ENCODE data around the gene TNFRSF21.
"Not testable (repeated sequence)": the region's sequence is repeated elsewhere in the genome, so short reads cannot be mapped to it uniquely, and the experiment has no call there.

Gene TNFRSF21

GRCh38 chr6:47342824-47343223, 33.1 kb upstream of the TNFRSF21 start:
- Histone ChIP-seq H3K36me3 (replicated peaks) (no peaks in the 10 kb centered on the region), H3K27me3 (ENCODE audit: low read depth) (no peaks in the 10 kb centered on the region), H3K4me1 (no peaks in the 10 kb centered on the region), H3K9me3 (no peaks in the 10 kb centered on the region), H3K4me3 (no peak overlapping the region)
- in situ Hi-C loops (cut with MboI; ENCODE audit: low sequenced_read_pairs), result no loop called here
- DNase-seq (ENCODE audit: low spot score in 2 of 2), result no peak

GRCh38 chr6:47337519-47337918, 27.8 kb upstream of the TNFRSF21 start:
- Histone ChIP-seq H3K4me1 (no peaks in the 10 kb centered on the region), H3K27me3 (ENCODE audit: low read depth) (no peaks in the 10 kb centered on the region), H3K4me3 (no peak overlapping the region), H3K9me3 (no peaks in the 10 kb centered on the region), H3K36me3 (replicated peaks) (no peaks in the 10 kb centered on the region)
- in situ Hi-C loops (cut with MboI; ENCODE audit: low sequenced_read_pairs), result no loop called here
- no peak for DNase-seq (ENCODE audit: low spot score in 2 of 2)

- no peak overlapping the region for H3K4me3 ChIP-seq
- H3K9me3 ChIP-seq, result no peaks in the 10 kb centered on the region
- no peaks in the 10 kb centered on the region for H3K36me3 ChIP-seq (replicated peaks)
- no peaks in the 10 kb centered on the region for H3K27me3 ChIP-seq (ENCODE audit: low read depth)
- in situ Hi-C loops (cut with MboI; ENCODE audit: low sequenced_read_pairs), result no loop called here
- H3K4me1 ChIP-seq, result no peaks in the 10 kb centered on the region
- no peak for DNase-seq (ENCODE audit: low spot score in 2 of 2)
Measured at GRCh38 chr6:47336334-47336733, 26.6 kb upstream of the TNFRSF21 start.

- in situ Hi-C loops (cut with MboI; ENCODE audit: low sequenced_read_pairs), result no loop called here
- no peak overlapping the region for H3K4me3 ChIP-seq
- DNase-seq (ENCODE audit: low spot score in 2 of 2), result no peak
Measured at GRCh38 chr6:47335466-47335865, 25.8 kb upstream of the TNFRSF21 start.

GRCh38 chr6:47334334-47334733, 24.6 kb upstream of the TNFRSF21 start:
- DNase-seq (ENCODE audit: low spot score in 2 of 2), result no peak
- no peaks in the 10 kb centered on the region for H3K9me3 ChIP-seq
- no peaks in the 10 kb centered on the region for H3K4me1 ChIP-seq
- H3K36me3 ChIP-seq (replicated peaks), result no peaks in the 10 kb centered on the region
- no peak overlapping the region for H3K4me3 ChIP-seq
- in situ Hi-C loops (cut with MboI; ENCODE audit: low sequenced_read_pairs), result no loop called here
- H3K27me3 ChIP-seq (ENCODE audit: low read depth), result no peaks in the 10 kb centered on the region

More at GRCh38 chr6:47335466-47335865, 25.8 kb upstream of the TNFRSF21 start:
- Histone ChIP-seq H3K9me3 (no peaks in the 10 kb centered on the region), H3K36me3 (replicated peaks) (no peaks in the 10 kb centered on the region), H3K27me3 (ENCODE audit: low read depth) (no peaks in the 10 kb centered on the region), H3K4me1 (no peaks in the 10 kb centered on the region)

GRCh38 chr6:47328606-47329005, 18.9 kb upstream of the TNFRSF21 start:
- H3K9me3 ChIP-seq; H3K27me3 ChIP-seq (ENCODE audit: low read depth); DNase-seq (ENCODE audit: low spot score in 2 of 2); H3K36me3 ChIP-seq (replicated peaks); H3K4me1 ChIP-seq; H3K4me3 ChIP-seq; in situ Hi-C loops (cut with MboI; ENCODE audit: low sequenced_read_pairs): not testable (repeated sequence)

- H3K9me3 ChIP-seq; DNase-seq (ENCODE audit: low spot score in 2 of 2); H3K4me3 ChIP-seq; H3K27me3 ChIP-seq (ENCODE audit: low read depth); H3K4me1 ChIP-seq; in situ Hi-C loops (cut with MboI; ENCODE audit: low sequenced_read_pairs); H3K36me3 ChIP-seq (replicated peaks): not testable (repeated sequence)
Measured at GRCh38 chr6:47328139-47328538, 18.4 kb upstream of the TNFRSF21 start.

- Histone ChIP-seq H3K4me3 (no peak overlapping the region), H3K36me3 (replicated peaks) (no peaks in the 10 kb centered on the region), H3K27me3 (ENCODE audit: low read depth) (no peaks in the 10 kb centered on the region), H3K4me1 (no peaks in the 10 kb centered on the region), H3K9me3 (no peaks in the 10 kb centered on the region)
- in situ Hi-C loops (cut with MboI; ENCODE audit: low sequenced_read_pairs), result no loop called here
- no peak for DNase-seq (ENCODE audit: low spot score in 2 of 2)
Measured at GRCh38 chr6:47323887-47324286, 14.2 kb upstream of the TNFRSF21 start.

- H3K27me3 ChIP-seq (ENCODE audit: low read depth), result no peaks in the 10 kb centered on the region
- no peaks in the 10 kb centered on the region for H3K9me3 ChIP-seq
- in situ Hi-C loops (cut with MboI; ENCODE audit: low sequenced_read_pairs), result no loop called here
- H3K4me1 ChIP-seq, result no peaks in the 10 kb centered on the region
- H3K36me3 ChIP-seq (replicated peaks), result no peaks in the 10 kb centered on the region
- no peak for DNase-seq (ENCODE audit: low spot score in 2 of 2)
- H3K4me3 ChIP-seq, result no peak overlapping the region
Measured at GRCh38 chr6:47323321-47323720, 13.6 kb upstream of the TNFRSF21 start.

- Histone ChIP-seq H3K4me1 (no peaks in the 10 kb centered on the region), H3K27me3 (ENCODE audit: low read depth) (no peaks in the 10 kb centered on the region), H3K4me3 (no peak overlapping the region), H3K36me3 (replicated peaks) (no peaks in the 10 kb centered on the region), H3K9me3 (no peaks in the 10 kb centered on the region)
- DNase-seq (ENCODE audit: low spot score in 2 of 2), result no peak
- in situ Hi-C loops (cut with MboI; ENCODE audit: low sequenced_read_pairs), result no loop called here
Measured at GRCh38 chr6:47321577-47321976, 11.9 kb upstream of the TNFRSF21 start.

- Histone ChIP-seq H3K36me3 (replicated peaks) (no peaks in the 10 kb centered on the region), H3K9me3 (no peaks in the 10 kb centered on the region), H3K4me3 (no peak overlapping the region), H3K27me3 (ENCODE audit: low read depth) (no peaks in the 10 kb centered on the region), H3K4me1 (no peaks in the 10 kb centered on the region)
- in situ Hi-C loops (cut with MboI; ENCODE audit: low sequenced_read_pairs), result no loop called here
- no peak for DNase-seq (ENCODE audit: low spot score in 2 of 2)
Measured at GRCh38 chr6:47319867-47320266, 10.2 kb upstream of the TNFRSF21 start.

GRCh38 chr6:47319382-47319781, 9.7 kb upstream of the TNFRSF21 start:
- in situ Hi-C loops (cut with MboI; ENCODE audit: low sequenced_read_pairs), result no loop called here
- Histone ChIP-seq H3K36me3 (replicated peaks) (no peaks in the 10 kb centered on the region), H3K4me1 (no peaks in the 10 kb centered on the region), H3K9me3 (no peaks in the 10 kb centered on the region), H3K27me3 (ENCODE audit: low read depth) (no peaks in the 10 kb centered on the region), H3K4me3 (no peak overlapping the region)
- DNase-seq (ENCODE audit: low spot score in 2 of 2), result no peak

GRCh38 chr6:47318236-47318989, 8.7 kb upstream of the TNFRSF21 start:
- no peaks in the 10 kb centered on the region for H3K27me3 ChIP-seq (ENCODE audit: low read depth)
- H3K4me3 ChIP-seq, result no peak overlapping the region
- in situ Hi-C loops (cut with MboI; ENCODE audit: low sequenced_read_pairs), result no loop called here

GRCh38 chr6:47315181-47315580, 5.5 kb upstream of the TNFRSF21 start:
- DNase-seq (ENCODE audit: low spot score in 2 of 2); in situ Hi-C loops (cut with MboI; ENCODE audit: low sequenced_read_pairs); H3K36me3 ChIP-seq (replicated peaks): not testable (repeated sequence)

More at GRCh38 chr6:47318236-47318989, 8.7 kb upstream of the TNFRSF21 start:
- DNase-seq (ENCODE audit: low spot score in 2 of 2), result no peak
- H3K36me3 ChIP-seq (replicated peaks), result no peaks in the 10 kb centered on the region
- H3K4me1 ChIP-seq, result no peaks in the 10 kb centered on the region
- no peaks in the 10 kb centered on the region for H3K9me3 ChIP-seq

GRCh38 chr6:47310131-47310480, 401 bp upstream of the TNFRSF21 start:
- Histone ChIP-seq H3K4me1 (peaks cover 5% of the 10 kb centered on the region; the same call in 1 of the 2 replicates), H3K4me3 (no peak overlapping the region; the same call in 1 of the 2 replicates), H3K27me3 (ENCODE audit: low read depth) (peaks cover 5% of the 10 kb centered on the region; the same call in 1 of the 2 replicates), H3K9me3 (no peaks in the 10 kb centered on the region), H3K36me3 (replicated peaks) (no peaks in the 10 kb centered on the region)
- no peak for DNase-seq (ENCODE audit: low spot score in 2 of 2)
- in situ Hi-C loops (cut with MboI; ENCODE audit: low sequenced_read_pairs), result no loop called here

More at GRCh38 chr6:47315181-47315580, 5.5 kb upstream of the TNFRSF21 start:
- H3K4me1 ChIP-seq; H3K27me3 ChIP-seq (ENCODE audit: low read depth); H3K4me3 ChIP-seq; H3K9me3 ChIP-seq: not testable (repeated sequence)

All from HAP-1 (cell line).